Right lobe of liver (tissue), 6 donors: ENCODE results near the gene NEDD4L. TPM values are rescaled to one million over a fixed set of nuclear protein-coding genes. Genes with fewer than 3 reads are reported as not detected.

ENCODE experiments used
- ATAC-seq, 4 donors: fragments of 200-7000 bp; cut with Tn5 transposase; one replicate each; pipeline ENCODE4 v1.9.1; 2020; ENCODE audit warnings: mild to moderate bottlenecking in 4 of 4, moderate library complexity in 4 of 4
- DNase-seq, 3 donors: peaks; one replicate each; pipeline ENCODE4 v3.0.0-alpha.2; 2020
- H3K27ac ChIP-seq, 3 donors: fragments of 200-600 bp; one replicate each; pipeline ENCODE4 v1.8.0; 2022
- H3K27me3 ChIP-seq, 2 donors: fragments of 200-600 bp; one replicate each; pipeline ENCODE4 v1.8.0; 2022
- H3K36me3 ChIP-seq, 4 donors: fragments of 200-600 bp; sonication (generic) in 1 of 4; one replicate each; pipeline versions ENCODE4 v1.5.1 to v1.8.0; 2017 to 2022; ENCODE audit warnings: control low read depth in 1 of 4
- H3K4me1 ChIP-seq, 4 donors: fragments of 200-600 bp; sonication (generic) in 1 of 4; one replicate each; pipeline versions ENCODE4 v1.5.1 to v1.8.0; 2017 to 2022; ENCODE audit warnings: control low read depth in 1 of 4
- H3K4me3 ChIP-seq, 3 donors: fragments of 200-600 bp; one replicate each; pipeline ENCODE4 v1.8.0; 2022
- H3K9me3 ChIP-seq, 4 donors: fragments of 200-600 bp; sonication (generic) in 1 of 4; one replicate each; pipeline versions ENCODE4 v1.5.1 to v1.8.0; 2017 to 2022; ENCODE audit warnings: control low read depth in 1 of 4
- POLR2A ChIP-seq: fragments of 450-650 bp; IDR thresholded peaks from one replicate; pipeline ENCODE4 v1.6.1; 2017; ENCODE audit warnings: antibody characterized with exemption, mild to moderate bottlenecking
- WGBS: methylation state at CpG from one replicate; pipeline ENCODE4 v1.1.6; 2018; ENCODE audit warnings: low coverage, low lambda C conversion rate; ENCODE audit not compliant: insufficient coverage; ENCODE audit errors: missing lambda C conversion rate; 5-methylcytosine and 5-hydroxymethylcytosine counted together
- intact Hi-C, 2 donors: fragments of 100-400 bp; cut with DNase I; formaldehyde crosslinking; loops; one replicate each; pipeline versions ENCODE4 v1.11.2 to v1.14.1; 2022
- total RNA-seq, 6 experiments: library from RNA; depleted of rRNA in 2 of 6; stranded (reverse); fragments of >200 nt in 2 of 6; fragmentation: NEBNext Ultra II Directional in 3 of 6; extraction: Animal tissue kit (Norgen Biotek cat#: 25700) in 3 of 6; gene quantifications; one replicate each; pipeline versions ENCODE4 v1.1.0 to v1.2.4, GENCODE V29; 2016 to 2023
- TF ChIP-seq, protein P1 (sequence below), 4 donors: fragments of 200-600 bp in 3 of 4; fragments of 450-650 bp in 1 of 4; IDR thresholded peaks; one replicate each; pipeline versions ENCODE4 v1.5.1 to v1.8.0; 2016 to 2022; ENCODE audit warnings: antibody characterized with exemption in 4 of 4, mild to moderate bottlenecking in 2 of 4
- donor health status: DM: no; HTN: yes; CAD: no.
- donor health status: DM: no; HTN: no; CAD: no.
- donor health status: DM: no; HTN: no; CAD: no.
- donor health status: DM: no; HTN: yes; CAD: no.
- donor health status: DM: no; HTN: yes; CAD: no.

NEDD4L gene
- total RNA-seq, 6 experiments from 2014 or later, result 21.5 to 41.0 (median 33.2) TPM

DNA sequence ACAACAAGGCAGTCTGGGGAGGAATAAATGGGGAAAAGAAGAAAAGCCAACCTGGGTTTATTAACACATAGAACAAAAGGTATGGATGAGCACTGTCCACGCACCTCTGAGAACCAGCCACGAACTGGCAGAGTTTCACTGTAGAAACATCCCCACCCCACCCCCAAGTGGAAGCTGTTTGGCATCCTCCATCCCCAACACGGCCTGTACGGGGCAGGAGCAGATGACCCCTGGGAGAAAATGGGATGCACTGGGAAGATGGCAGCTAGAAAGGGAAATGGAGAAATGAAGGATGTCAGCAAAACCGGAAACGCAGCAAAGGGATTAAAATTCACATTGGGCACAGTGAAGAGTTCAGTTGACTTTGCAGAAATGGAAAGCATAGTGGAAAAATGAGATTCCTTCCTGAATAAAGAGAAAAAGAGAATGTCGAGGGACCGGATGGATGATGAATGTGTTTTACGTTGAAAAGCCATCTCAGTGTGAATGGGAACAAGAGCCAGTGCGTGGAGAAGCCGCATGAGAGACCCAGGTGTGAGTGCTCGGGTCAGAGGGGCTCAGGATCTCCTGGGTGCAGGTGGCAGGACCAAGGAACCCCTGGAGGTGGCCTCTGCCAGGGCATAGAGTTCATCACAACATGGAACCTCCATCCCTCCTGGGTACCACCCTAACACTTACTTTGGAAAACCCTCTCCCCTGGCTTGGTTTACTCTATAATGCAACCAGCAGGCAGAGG is 337.8 kb downstream of the NEDD4L start:
- no peaks in the 10 kb centered on the region for H3K36me3 ChIP-seq
- WGBS, result 90% methylated on average over 12 of the region's 12 CpGs
- no peak overlapping the region for H3K27ac ChIP-seq
- no peaks in the 10 kb centered on the region for H3K9me3 ChIP-seq
- no peaks in the 10 kb centered on the region for H3K27me3 ChIP-seq
- no peak for ATAC-seq
- intact Hi-C loops, result no loop called here
- TF ChIP-seq, protein P1, sequence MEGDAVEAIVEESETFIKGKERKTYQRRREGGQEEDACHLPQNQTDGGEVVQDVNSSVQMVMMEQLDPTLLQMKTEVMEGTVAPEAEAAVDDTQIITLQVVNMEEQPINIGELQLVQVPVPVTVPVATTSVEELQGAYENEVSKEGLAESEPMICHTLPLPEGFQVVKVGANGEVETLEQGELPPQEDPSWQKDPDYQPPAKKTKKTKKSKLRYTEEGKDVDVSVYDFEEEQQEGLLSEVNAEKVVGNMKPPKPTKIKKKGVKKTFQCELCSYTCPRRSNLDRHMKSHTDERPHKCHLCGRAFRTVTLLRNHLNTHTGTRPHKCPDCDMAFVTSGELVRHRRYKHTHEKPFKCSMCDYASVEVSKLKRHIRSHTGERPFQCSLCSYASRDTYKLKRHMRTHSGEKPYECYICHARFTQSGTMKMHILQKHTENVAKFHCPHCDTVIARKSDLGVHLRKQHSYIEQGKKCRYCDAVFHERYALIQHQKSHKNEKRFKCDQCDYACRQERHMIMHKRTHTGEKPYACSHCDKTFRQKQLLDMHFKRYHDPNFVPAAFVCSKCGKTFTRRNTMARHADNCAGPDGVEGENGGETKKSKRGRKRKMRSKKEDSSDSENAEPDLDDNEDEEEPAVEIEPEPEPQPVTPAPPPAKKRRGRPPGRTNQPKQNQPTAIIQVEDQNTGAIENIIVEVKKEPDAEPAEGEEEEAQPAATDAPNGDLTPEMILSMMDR (IDR thresholded peaks at IDR 0.05), result no peak
- TF ChIP-seq POLR2A, result no peak
- no peak overlapping the region for H3K4me3 ChIP-seq
- no peak for DNase-seq
- no peaks in the 10 kb centered on the region for H3K4me1 ChIP-seq

DNA sequence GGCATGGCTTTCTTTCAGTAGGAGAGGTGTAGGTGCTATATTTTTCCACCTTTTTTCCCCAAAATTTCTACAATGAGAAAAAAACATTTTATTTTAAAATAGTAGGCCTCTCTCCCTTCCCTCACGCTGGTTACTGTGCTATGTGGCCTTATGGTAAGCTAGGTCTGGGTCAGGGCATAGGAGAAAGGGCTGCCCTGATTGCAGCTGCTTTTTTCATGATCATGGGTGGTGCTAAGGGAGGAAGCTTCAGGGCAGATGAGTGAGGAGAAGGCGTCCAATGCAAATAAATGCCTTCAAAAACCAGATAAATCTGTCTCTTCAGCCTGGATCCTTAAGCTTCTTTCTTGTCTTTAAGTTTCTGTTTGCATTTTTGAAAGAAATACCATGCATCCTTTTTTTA is 338.4 kb downstream of the NEDD4L start:
- Histone ChIP-seq H3K4me1 (no peaks in the 10 kb centered on the region), H3K36me3 (no peaks in the 10 kb centered on the region), H3K27me3 (no peaks in the 10 kb centered on the region), H3K4me3 (no peak overlapping the region), H3K9me3 (no peaks in the 10 kb centered on the region), H3K27ac (no peak overlapping the region)
- ATAC-seq, result no peak
- TF ChIP-seq, protein P1 (IDR thresholded peaks at IDR 0.05), result no peak
- no peak for TF ChIP-seq POLR2A
- 82% methylated on average over 2 of the region's 2 CpGs for WGBS
- intact Hi-C loops, result no loop called here
- DNase-seq, result no peak

DNA sequence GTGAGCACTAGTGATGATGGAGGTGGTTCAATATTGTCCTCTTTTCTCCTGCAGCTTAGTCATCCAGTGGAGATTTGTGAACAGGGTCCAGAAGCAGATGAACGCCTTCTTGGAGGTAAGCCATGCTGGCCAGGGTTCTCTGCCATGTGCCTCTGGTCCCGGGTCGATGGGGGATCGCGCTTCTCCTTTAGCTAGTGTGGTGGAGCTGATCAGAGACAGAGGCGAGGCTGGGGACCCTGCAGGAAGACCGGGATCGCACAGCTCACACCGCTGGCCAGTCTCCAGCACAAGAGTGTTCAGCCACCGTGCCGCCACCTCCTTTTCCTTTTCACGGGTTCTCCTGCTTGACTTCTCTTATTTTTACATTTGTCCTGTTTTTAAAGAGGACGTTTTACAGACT is 341.4 kb downstream of the NEDD4L start:
- WGBS, result 87% methylated on average over 7 of the region's 13 CpGs
- TF ChIP-seq, protein P1 (IDR thresholded peaks at IDR 0.05), result no peak
- TF ChIP-seq POLR2A, result no peak
- Histone ChIP-seq H3K4me1 (no peaks in the 10 kb centered on the region), H3K27ac (no peak overlapping the region), H3K9me3 (no peaks in the 10 kb centered on the region), H3K4me3 (no peak overlapping the region), H3K36me3 (peaks cover 0 to 5% (median 0%) of the 10 kb centered on the region in 4 donors), H3K27me3 (no peaks in the 10 kb centered on the region)
- DNase-seq (no peak), ATAC-seq (no peak)
- intact Hi-C loops, result no loop called here

DNA sequence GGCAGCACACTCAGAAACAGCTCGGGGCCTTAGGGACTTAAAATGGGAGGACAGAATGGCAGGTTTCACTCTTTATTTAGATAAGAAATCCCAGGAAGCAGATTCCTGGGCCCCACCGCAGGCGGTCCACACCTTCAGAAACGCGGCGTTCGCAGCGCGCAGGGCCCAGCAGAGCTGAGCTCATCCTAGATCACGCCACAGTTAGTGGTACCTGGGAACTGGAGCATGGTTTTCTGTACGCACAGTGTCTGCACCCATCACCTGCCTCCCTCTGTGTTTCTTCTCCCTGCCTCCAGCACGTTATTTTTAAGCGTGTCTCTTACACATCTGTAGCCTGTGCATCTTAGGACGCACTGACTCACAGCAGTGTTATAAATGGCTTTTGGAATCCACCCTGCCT is 342.8 kb downstream of the NEDD4L start:
- Histone ChIP-seq H3K4me1 (no peaks in the 10 kb centered on the region), H3K27me3 (no peaks in the 10 kb centered on the region), H3K27ac (no peak overlapping the region), H3K36me3 (peaks cover 0 to 6% (median 3%) of the 10 kb centered on the region in 4 donors), H3K4me3 (no peak overlapping the region), H3K9me3 (no peaks in the 10 kb centered on the region)
- DNase-seq, result no peak
- no peak for TF ChIP-seq POLR2A
- TF ChIP-seq, protein P1 (IDR thresholded peaks at IDR 0.05), result no peak
- intact Hi-C loops, result no loop called here
- WGBS, result 100% methylated on average over 2 of the region's 14 CpGs
- ATAC-seq, result no peak
